Liver (tissue), 3 donors: ENCODE data around the gene PCNT.

ENCODE experiments used
- CTCF ChIP-seq: fragments of 150-350 bp; IDR thresholded peaks from 2 replicates; pipeline ENCODE4 v1.5.1; 2017; ENCODE audit warnings: improper control_type of control experiment, low read depth, low read length; ENCODE audit not compliant: missing input control
- REST ChIP-seq: IDR thresholded peaks from 2 replicates; pipeline ENCODE4 v1.6.1; 2016; ENCODE audit warnings: antibody characterized with exemption, mild to moderate bottlenecking
- SP1 ChIP-seq: IDR thresholded peaks from 2 replicates; pipeline ENCODE4 v1.6.1; 2018; ENCODE audit warnings: antibody characterized with exemption, mild to moderate bottlenecking
- TAF1 ChIP-seq: conservative IDR thresholded peaks from 2 replicates; pipeline ENCODE4 v1.6.1; 2016; ENCODE audit warnings: antibody characterized with exemption, mild to moderate bottlenecking
- donor health status: healthy.
- donor health status: healthy.

GRCh38 chr21:46437096-46437498 is 113.1 kb downstream of the PCNT start:
- TF ChIP-seq CTCF (no peak), SP1 (no peak), TAF1 (no peak), REST (no peak)
